ENCODE measurements around the gene PRRC2B. TPM values are rescaled to one million over a fixed set of nuclear protein-coding genes. Genes with fewer than 3 reads are reported as not detected.

PRRC2B gene
- total RNA-seq, 4 donors from 2014 or later = 73.7 to 171 (median 98.9) TPM

DNA sequence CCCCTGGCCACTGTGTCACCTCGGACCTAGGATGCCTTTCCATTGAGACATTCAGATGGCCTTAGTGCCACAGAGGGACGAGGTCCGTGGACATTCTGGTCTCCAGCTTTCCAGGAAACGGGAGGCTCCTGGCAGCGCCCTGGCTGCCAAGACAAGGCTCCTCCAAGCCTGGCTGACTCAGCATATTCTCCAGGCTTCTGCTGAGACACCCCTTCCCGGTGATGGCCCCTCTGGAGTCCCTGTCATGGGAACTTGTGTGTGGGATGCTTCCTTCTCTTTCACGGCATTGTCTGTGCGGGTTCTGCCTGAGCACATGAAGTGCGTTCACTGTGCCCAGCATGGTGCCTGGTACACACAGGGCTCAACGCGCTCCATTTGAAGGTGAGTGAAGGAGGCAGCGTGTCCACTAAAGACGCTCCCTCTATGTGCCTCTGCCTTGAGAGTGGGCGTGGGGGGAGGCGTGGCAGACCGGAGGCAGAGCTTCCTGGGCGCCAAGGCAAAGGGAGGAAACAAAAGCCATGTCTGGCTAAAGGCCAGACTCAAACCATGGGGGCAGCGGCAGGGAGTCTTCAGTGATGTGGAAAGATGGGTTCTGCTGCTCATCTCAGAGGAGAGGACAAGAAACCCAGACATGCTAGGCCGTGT is 46.4 kb upstream of the PRRC2B start:
- H3K36me3 ChIP-seq = no peaks in the 10 kb centered on the region
- 64 to 94% methylated on average over 5 to 19 of the region's 19 CpGs for WGBS, 2 donors (ENCODE audit: low coverage in 1 of 2)
- H3K4me1 ChIP-seq = peaks cover 0 to 10% (median 7%) of the 10 kb centered on the region in 4 donors
- intact Hi-C loops (cut with DNase I; ENCODE audit: low total_unique reads) (loop anchor here (10.0 kb wide), 1 partner anchor 127 kb away; no protein-coding TSS in a partner anchor), in situ Hi-C loops (cut with MboI; ENCODE audit: low pct_ligation_motif_present in 1 of 4, low pct_unique_long_range_greater_than_20kb in 1 of 4, low sequenced_read_pairs in 3 of 4) (loop anchor here in 2 of 4 donors (25.0 kb wide), 1 partner anchor 285 kb away; no protein-coding TSS in a partner anchor)
- TF ChIP-seq, protein P1, sequence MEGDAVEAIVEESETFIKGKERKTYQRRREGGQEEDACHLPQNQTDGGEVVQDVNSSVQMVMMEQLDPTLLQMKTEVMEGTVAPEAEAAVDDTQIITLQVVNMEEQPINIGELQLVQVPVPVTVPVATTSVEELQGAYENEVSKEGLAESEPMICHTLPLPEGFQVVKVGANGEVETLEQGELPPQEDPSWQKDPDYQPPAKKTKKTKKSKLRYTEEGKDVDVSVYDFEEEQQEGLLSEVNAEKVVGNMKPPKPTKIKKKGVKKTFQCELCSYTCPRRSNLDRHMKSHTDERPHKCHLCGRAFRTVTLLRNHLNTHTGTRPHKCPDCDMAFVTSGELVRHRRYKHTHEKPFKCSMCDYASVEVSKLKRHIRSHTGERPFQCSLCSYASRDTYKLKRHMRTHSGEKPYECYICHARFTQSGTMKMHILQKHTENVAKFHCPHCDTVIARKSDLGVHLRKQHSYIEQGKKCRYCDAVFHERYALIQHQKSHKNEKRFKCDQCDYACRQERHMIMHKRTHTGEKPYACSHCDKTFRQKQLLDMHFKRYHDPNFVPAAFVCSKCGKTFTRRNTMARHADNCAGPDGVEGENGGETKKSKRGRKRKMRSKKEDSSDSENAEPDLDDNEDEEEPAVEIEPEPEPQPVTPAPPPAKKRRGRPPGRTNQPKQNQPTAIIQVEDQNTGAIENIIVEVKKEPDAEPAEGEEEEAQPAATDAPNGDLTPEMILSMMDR (IDR thresholded peaks at IDR 0.05) = no peak
- no peak for TF ChIP-seq POLR2A (IDR thresholded peaks at IDR 0.05)
- TF ChIP-seq POLR2AphosphoS5 (IDR thresholded peaks at IDR 0.05) = no peak
- TF ChIP-seq EP300 (IDR thresholded peaks at IDR 0.05; ENCODE audit: low read depth) = no peak
- DNase-seq = no peak
- H3K9me3 ChIP-seq = no peaks in the 10 kb centered on the region
- no peak overlapping the region for H3K4me3 ChIP-seq
- no peak overlapping the region for H3K27ac ChIP-seq
- H3K27me3 ChIP-seq = no peaks in the 10 kb centered on the region

DNA sequence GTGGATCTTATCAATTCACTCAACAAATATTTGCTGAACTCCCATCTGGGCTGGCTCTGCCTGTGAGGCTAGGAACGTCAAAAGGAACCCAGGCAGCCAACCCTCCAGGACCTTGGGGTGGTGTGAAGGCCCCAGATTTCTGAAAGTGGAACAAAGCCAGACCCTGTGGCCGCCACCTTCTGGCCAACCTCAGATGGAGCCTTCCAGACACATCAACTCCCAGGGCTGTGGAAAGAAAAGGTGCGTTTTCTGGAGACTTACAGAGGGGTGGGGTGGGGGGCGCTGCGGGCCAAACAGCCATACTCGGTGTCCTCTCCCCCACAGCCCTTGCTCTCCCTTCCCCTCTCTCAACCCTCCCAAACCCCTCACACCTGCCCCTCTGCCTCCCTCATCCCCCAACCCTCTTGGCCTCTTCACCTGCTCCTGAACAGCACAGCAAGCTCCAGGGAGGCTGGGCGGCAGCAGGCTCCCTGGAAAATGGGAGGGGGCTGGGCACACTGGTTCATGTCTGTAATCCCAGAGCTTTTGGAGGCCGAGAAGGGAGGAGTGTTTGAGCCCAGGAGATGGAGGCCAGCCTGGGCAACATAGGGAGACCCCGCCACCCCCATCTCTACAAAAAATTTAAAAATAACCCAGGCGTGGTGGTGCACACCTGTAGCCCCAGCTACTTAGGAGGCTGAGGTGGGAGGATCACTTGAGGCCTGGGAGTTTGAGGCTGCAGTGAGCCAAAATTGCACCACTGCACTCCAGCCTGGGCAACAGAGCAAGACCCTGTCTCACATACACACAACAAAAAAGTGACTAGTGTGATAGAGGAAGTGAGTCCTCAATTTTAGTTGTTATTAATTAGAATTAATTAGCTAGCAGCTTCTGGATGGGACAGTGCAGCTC is 45.0 kb upstream of the PRRC2B start:
- 63% methylated on average over 10 of the region's 10 CpGs; no CpG with 5 or more reads in 1 of the 2 donors for WGBS, 2 donors (ENCODE audit: low coverage in 1 of 2)
- Histone ChIP-seq H3K4me1 (peaks cover 0 to 10% (median 7%) of the 10 kb centered on the region in 4 donors), H3K27me3 (no peaks in the 10 kb centered on the region), H3K4me3 (no peak overlapping the region), H3K9me3 (no peaks in the 10 kb centered on the region), H3K36me3 (no peaks in the 10 kb centered on the region), H3K27ac (no peak overlapping the region)
- intact Hi-C loops (cut with DNase I; ENCODE audit: low total_unique reads) (loop anchor here (10.0 kb wide), 1 partner anchor 126 kb away; no protein-coding TSS in a partner anchor), in situ Hi-C loops (cut with MboI; ENCODE audit: low pct_ligation_motif_present in 1 of 4, low pct_unique_long_range_greater_than_20kb in 1 of 4, low sequenced_read_pairs in 3 of 4) (loop anchor here in 2 of 4 donors (25.0 kb wide), 1 partner anchor 287 kb away; no protein-coding TSS in a partner anchor)
- TF ChIP-seq POLR2A (IDR thresholded peaks at IDR 0.05) = no peak
- TF ChIP-seq, protein P1 (IDR thresholded peaks at IDR 0.05) = no peak
- no peak for TF ChIP-seq POLR2AphosphoS5 (IDR thresholded peaks at IDR 0.05)
- TF ChIP-seq EP300 (IDR thresholded peaks at IDR 0.05; ENCODE audit: low read depth) = no peak
- no peak for DNase-seq

DNA sequence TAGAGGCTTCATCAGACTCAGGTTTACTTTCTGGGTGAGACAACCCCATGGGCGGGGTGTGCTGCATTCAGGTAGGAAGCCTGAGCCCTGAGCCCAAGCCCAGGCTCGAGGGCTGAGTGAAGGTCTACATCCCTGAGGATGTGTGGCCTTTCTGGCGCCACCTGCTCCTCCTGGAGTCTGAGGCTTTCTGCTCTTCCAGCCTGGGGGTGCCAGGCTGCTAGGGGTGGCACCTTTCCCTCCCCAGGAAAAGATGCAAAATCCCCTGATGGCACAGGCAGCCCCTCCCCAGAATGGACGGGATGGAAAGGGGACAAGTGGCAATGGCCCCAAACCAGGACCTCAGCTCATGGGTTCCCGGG is 44.4 kb upstream of the PRRC2B start:
- DNase-seq = no peak
- Histone ChIP-seq H3K4me1 (peaks cover 0 to 10% (median 7%) of the 10 kb centered on the region in 4 donors), H3K36me3 (no peaks in the 10 kb centered on the region), H3K9me3 (no peaks in the 10 kb centered on the region), H3K4me3 (no peak overlapping the region), H3K27me3 (no peaks in the 10 kb centered on the region), H3K27ac (no peak overlapping the region)
- in situ Hi-C loops (cut with MboI; ENCODE audit: low pct_ligation_motif_present in 1 of 4, low pct_unique_long_range_greater_than_20kb in 1 of 4, low sequenced_read_pairs in 3 of 4) (loop anchor here in 2 of 4 donors (25.0 kb wide), 1 partner anchor 287 kb away; no protein-coding TSS in a partner anchor), intact Hi-C loops (cut with DNase I; ENCODE audit: low total_unique reads) (loop anchor here (10.0 kb wide), 1 partner anchor 125 kb away; no protein-coding TSS in a partner anchor)
- TF ChIP-seq POLR2A (IDR thresholded peaks at IDR 0.05) = no peak
- TF ChIP-seq, protein P1 (IDR thresholded peaks at IDR 0.05) = no peak
- TF ChIP-seq POLR2AphosphoS5 (IDR thresholded peaks at IDR 0.05) = no peak
- TF ChIP-seq EP300 (IDR thresholded peaks at IDR 0.05; ENCODE audit: low read depth) = no peak
- 44% methylated on average over 5 of the region's 5 CpGs; no CpG with 5 or more reads in 1 of the 2 donors for WGBS, 2 donors (ENCODE audit: low coverage in 1 of 2)

Measured in transverse colon (tissue), 4 donors.